Stimulated activated CD8-positive, alpha-beta memory T cell treated with anti-CD3 and anti-CD28 coated beads, Interleukin-4, amount 100 ng/mL, for 1 hour (primary cell): ENCODE results near the gene OR4C16.

Experiments
- DNase-seq, 2 donors: peaks; one replicate each; pipeline ENCODE4 v3.0.0-alpha.2; 2020; ENCODE audit warnings: low read depth in 2 of 2, low spot score in 1 of 2

The OR4C16 gene

GRCh38 chr11:55571828-55572227 lies at the start of gene OR4C16:
Gene OR4C16, plus strand, starts transcription at chr11:55572128. Its CDS starts 0 bp downstream, at chr11:55572128.
- DNase-seq, result no peak

- DNase-seq, result no peak
These were observed 17.8 kb upstream of the OR4C16 start, which contains the start of gene OR4C15 for GRCh38 chr11:55554169-55554568. Gene OR4C15, plus strand, starts transcription at chr11:55554469. Its CDS starts 0 bp downstream, at chr11:55554469.

GRCh38 chr11:55572548-55572947 lies 620 bp downstream of the OR4C16 start:
- DNase-seq, result no peak

GRCh38 chr11:55607545-55607944 lies 35.6 kb downstream of the OR4C16 start, which contains the start of gene OR4C11:
Gene OR4C11, minus strand, starts transcription at chr11:55607645. Its CDS starts 3,272 bp downstream, at chr11:55604373.
- no peak for DNase-seq
